Stomach (tissue), 4 donors: ENCODE results near the gene COG5.

Experiments used
- EP300 ChIP-seq: sonication (generic); formaldehyde crosslinking; IDR thresholded peaks from one replicate; pipeline ENCODE4 v1.6.1; 2017; ENCODE audit warnings: antibody characterized with exemption
- POLR2A ChIP-seq, 4 donors: fragments of 450-650 bp; IDR thresholded peaks; one replicate each; pipeline ENCODE4 v1.6.1; 2016; ENCODE audit warnings: antibody characterized with exemption in 4 of 4, control low read depth in 2 of 4, mild to moderate bottlenecking in 1 of 4, moderate library complexity in 1 of 4
- POLR2AphosphoS5 ChIP-seq, 3 donors: sonication (generic); formaldehyde crosslinking; IDR thresholded peaks; one replicate each; pipeline ENCODE4 v1.6.1; 2016; ENCODE audit warnings: antibody characterized with exemption in 3 of 3
- TF ChIP-seq, protein P1 (sequence below), 7 experiments: fragments of 450-650 bp in 4 of 7; fragments of 200-600 bp in 3 of 7; sonication (generic) in 3 of 7; IDR thresholded peaks; one replicate each; pipeline ENCODE4 v1.5.1; 2016 to 2019; ENCODE audit warnings: antibody characterized with exemption in 7 of 7, control low read depth in 2 of 7, mild to moderate bottlenecking in 1 of 7

- TF ChIP-seq, protein P1, sequence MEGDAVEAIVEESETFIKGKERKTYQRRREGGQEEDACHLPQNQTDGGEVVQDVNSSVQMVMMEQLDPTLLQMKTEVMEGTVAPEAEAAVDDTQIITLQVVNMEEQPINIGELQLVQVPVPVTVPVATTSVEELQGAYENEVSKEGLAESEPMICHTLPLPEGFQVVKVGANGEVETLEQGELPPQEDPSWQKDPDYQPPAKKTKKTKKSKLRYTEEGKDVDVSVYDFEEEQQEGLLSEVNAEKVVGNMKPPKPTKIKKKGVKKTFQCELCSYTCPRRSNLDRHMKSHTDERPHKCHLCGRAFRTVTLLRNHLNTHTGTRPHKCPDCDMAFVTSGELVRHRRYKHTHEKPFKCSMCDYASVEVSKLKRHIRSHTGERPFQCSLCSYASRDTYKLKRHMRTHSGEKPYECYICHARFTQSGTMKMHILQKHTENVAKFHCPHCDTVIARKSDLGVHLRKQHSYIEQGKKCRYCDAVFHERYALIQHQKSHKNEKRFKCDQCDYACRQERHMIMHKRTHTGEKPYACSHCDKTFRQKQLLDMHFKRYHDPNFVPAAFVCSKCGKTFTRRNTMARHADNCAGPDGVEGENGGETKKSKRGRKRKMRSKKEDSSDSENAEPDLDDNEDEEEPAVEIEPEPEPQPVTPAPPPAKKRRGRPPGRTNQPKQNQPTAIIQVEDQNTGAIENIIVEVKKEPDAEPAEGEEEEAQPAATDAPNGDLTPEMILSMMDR (IDR thresholded peaks at IDR 0.05), result no peak
- TF ChIP-seq POLR2A (IDR thresholded peaks at IDR 0.05), result no peak
- no peak for TF ChIP-seq POLR2AphosphoS5 (IDR thresholded peaks at IDR 0.05)
- no peak for TF ChIP-seq EP300
Measured at GRCh38 chr7:107606303-107606702, 42.6 kb upstream of the COG5 start.
